ENCODE results near the gene NUBP2.

NUBP2 gene

DNA sequence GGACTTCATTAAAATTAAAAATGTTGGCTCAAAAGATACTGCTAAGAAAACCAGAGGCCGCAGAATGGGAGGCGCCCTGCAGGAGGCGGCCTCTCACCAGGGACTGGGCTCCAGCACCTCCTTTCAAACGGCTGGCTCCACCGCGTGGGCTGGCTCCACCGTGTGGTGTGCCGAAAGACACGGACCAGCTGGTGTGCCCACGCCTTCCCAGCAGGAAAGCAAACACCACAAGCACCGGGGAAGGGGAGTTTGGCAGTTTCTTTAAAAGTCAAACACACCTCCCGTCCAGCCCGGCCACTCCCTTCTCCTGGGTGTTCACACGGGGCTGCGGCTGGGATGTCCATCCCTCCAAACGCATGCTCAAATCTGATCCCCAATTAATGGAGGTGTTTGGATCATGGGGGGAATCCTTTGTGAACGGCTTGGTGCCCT, 30.0 kb downstream of the NUBP2 start:
- DNase-seq: peak; percentile 11

DNA sequence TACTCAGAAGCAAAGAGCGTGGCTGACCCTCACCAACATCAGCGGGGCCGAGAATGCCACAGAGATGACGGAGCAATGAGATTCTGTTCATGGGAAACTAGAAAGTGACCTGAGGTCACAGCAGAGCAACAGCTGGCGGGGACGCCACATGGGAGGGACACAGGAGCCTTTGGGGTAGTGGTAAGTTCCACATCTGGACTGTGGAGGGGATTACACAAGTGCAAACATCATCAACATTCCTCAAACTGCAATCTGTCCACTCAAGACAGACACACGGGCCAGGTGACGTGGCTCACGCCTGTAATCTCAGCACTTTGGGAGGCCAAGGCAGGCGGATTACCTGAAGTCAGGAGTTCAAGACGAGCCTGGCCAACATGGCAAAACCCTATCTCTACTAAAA, 32.7 kb downstream of the NUBP2 start:
- no peak for DNase-seq

DNA sequence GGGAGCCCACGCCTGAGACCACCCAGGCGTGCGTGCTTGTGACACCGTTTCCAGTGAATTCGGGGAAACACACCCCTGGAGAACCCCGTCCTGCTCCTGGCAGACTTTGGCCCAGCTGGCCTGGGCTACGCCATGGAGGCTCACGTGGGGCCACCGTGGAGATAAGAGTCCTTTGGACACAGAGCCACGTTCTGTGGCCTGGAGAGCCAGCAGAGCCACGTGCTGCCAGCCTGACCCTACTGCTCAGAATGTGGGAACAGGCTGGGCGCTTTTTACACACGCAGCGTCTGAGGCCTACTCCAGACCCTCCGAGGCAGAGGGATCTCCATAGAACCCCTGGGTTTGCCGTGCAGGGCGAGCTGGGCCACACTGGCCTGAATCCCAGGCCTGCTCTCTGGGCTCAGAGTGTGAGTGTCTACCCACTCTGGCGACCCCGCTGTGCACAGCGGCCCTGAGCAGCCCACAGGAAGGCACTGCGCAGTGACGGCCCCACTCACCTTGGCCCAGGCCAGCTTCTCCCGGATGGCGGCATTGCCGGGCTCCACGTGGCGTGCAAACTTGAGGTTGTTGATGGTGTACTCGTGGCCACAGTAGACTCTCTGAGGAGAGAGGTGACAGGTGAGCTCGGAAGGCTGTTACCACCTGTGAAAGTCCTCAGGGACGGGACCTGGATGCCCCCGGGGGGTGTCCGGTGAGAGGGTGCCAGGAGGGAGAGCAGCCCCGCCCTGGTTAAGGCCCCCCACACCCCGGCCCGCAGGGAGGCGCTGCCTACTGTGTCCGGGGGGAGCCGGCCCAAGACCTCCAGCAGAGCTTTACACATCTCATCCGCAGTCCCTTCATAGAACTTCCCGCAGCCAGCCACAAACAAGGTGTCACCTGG, 33.9 kb downstream of the NUBP2 start:
- DNase-seq: no peak

DNA sequence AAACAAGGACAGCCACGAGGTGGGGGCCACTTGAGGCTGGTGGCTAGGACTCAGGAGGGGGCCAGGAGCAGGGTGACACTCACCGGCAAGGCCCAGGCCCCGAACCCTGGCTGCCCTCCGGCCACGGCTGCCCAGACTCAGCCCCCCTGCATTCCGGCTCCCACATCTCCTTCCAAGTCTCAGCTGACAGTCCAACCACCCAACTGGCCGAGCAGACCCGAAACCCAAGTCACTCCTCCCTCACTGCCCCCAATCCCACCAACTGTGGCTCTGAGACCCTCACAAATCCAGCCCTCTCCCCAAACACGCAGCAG, 34.5 kb downstream of the NUBP2 start:
- no peak for DNase-seq

DNA sequence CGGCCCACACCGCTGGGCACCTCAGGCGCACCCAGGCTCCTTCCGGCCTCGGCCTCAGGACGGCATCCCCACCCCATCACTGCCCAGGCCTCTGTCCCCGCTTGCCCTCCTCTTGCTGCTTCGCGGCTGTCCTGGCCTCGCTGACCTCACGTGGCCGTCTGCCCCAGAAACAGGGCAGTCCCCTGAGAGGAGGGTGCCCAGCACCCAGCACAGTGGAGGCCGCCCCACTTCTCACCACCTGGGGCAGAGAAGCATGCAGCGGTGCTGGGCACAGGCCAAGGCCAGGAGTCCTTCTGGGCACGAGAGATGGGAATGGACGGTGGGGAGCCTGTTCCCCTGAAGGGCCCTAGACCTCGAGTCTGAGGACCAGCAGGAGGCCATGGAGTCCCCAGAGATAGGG, 35.0 kb downstream of the NUBP2 start:
- DNase-seq: no peak

DNA sequence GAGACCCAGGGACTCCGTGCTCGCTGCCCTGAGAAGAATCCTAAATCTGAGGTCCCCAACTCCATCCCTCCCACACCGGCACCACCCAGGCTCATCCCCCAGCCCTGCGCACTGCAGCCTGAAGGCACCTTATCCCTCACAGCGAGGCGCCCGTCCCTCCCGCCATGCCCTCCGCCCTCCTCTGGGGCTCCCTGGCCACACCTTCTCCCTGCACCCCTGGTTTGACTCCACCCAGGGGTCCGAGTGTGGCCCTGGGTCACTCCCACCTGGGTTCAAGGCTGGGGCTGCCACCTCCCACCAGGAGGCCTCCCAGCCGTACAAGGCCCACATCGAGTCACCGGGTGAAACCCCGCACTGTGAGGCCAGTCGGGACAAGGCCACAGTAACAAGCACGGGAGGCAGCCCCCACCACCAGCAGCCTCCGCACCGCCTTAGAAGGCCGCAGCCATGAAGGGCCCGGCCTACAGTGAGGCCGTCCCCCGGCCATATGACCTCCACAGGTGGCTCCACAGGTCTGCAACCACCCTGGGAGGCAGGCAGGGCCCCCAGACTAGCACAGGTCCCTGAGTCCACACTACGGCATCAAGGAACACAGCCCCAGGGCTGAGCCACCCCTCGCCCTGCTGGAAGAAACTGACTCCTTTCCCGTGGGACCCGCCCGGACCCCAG, 35.6 kb downstream of the NUBP2 start:
- DNase-seq: no peak

DNA sequence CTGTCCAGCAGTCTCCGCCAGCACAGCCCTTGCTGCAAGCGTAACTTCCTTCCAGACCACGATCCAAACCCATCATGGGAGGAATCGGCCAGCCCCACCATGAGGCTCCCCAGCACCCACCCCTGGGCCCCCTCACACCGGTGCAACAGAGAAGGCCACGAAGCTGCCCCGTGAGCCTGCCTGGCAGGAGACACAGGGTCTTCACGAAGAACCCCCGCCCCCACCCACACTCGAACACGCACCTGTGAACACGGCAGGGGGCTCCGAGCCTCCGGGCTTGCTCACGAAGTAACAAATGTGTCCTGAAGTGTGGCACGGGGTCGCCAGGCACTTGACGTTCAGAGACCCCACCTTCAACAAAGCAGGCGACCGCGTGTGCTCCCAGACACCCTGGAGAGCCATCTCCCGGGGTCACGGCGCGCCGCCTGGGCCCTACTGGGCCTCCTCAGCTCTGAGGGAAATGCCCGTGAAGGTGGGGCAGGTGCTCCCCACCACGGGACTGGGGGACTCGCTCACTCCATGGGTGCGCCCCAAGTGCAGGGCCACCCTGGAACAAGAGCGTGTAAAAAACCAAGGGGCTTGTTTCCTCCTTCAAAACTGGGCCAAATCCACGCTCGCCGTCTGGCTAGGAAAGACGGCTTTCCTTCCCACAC, 36.2 kb downstream of the NUBP2 start:
- DNase-seq: no peak

DNA sequence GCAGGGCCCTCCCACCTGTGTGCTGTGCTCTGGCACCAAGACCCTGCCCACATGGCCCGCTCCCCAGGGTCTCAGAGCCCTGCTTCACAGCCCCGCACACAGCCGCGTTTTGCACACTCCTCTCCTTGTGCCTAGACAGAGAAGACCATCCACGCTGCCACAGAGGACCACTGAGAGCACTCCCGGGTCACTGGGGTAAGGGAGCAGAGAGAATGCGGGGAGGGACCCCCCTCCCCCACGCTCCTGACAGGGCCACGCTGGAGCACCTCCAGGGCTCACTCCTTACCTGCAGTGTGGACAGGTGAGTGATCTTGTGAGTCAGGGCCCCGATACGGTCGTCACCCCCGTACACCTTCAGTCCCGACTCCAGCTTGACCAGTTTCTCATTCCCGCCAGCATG, 36.9 kb downstream of the NUBP2 start:
- DNase-seq: no peak

DNA sequence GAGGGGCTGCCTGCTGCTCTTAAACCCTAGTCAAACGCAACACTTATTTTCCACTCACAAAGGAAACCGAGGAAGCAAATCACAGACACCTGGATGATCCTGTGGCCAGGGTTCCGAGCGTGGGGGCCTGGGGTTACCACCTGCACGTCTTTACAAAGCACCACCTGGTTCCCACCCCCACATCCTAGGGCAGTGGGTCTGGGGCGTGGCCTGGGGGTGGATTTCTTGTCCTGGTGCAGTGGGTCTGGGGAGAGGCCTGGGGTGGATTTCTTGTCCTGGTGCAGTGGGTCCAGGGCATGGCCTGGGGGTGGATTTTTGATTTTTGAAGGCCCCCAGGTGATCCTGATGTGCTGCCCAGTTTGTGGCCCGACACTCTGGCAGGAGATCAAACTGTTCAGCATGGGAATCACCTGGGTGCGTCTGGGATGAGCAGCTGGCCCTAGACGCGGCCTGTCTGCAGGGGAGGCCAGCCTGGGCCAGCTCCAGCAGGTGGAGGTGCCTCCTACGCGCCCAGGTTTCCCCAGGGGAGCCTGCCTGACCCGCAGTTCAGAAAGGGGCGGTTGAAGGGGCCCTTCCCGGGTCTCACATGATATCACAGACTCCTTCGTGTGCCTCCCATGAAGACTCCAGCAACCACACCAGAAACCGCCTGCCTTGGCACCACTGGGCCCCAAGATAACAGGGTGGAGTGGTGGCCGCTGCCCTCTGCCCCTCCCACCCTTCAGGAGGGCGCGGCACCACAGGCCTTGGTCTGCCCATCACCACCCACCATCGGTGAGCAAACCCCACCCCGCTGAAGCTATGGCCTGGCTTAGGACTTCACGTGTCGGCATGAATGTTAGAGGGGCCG, 37.6 kb downstream of the NUBP2 start:
- no peak for DNase-seq

DNA sequence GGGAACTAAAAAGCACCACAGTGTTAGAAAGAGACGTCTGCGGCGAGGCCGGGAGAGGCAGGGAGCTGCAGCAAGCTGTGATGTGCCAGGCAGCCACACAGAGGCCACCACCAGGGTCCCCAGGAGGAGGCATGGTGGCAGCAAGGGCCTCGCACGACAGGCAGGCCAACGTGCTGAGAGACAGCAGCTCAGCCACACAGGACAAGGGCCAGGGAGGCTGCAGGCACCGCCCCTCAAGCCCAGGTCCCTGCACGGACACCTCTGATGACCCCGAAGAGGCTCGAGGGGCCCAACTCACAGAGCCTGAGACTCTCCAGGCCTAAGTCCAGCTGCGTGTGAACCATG, 38.2 kb downstream of the NUBP2 start:
- DNase-seq: no peak

DNA sequence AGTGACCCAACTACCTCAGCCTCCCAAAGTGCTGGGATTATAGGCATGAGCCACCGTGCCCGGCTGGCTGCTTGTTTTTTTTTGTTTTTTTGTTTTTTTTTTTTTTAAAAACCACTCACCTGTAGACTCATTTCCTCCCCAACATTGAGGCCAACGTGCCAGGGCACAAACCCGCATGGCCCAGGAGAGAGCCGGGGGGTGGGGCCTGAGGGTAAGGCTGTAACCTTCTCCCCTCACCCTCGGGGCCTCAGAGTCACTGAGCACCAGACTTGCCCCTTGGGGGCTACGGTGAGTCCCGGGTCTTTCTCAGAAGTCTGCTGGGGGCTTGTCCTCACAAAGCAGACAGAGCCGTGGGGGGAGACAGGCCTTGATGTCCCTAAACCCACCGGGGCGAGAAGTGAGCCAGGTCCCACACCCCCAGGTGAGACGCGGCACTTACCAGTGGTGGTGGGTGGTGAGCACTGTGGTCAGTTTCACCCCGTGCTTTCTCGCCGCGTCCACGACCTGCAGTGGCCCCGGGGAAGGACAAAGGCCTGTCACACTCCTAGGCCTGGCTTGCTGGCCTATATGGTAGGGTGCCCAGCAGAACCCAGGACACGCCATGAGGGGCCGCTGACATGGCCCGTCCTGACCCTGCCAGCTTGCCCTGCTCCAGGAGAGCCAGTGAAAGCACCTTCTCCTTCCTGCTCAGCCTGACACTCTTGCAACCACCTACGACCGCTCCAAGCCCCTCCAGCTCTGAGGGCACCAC, 39.3 kb downstream of the NUBP2 start:
- DNase-seq: no peak

DNA sequence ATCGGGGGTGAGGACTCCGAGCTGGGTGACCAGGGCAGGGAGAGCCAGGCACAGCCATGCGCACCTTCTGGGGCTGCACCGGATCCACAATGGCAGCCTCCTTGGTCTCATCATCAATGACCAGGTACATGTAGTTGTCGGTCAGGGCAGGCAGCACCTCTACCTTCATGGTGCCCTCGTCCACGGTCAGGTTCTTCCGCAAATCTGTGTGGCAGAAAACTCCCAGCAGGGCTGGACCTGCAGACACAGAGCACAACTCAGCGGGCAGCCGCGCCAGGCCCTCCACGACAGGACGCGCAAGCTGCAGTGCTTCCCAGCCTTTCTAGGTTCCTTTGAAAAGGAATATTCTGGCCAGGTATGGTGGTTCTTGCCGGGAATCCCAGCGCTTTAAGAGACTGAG, 40.0 kb downstream of the NUBP2 start:
- no peak for DNase-seq

DNA sequence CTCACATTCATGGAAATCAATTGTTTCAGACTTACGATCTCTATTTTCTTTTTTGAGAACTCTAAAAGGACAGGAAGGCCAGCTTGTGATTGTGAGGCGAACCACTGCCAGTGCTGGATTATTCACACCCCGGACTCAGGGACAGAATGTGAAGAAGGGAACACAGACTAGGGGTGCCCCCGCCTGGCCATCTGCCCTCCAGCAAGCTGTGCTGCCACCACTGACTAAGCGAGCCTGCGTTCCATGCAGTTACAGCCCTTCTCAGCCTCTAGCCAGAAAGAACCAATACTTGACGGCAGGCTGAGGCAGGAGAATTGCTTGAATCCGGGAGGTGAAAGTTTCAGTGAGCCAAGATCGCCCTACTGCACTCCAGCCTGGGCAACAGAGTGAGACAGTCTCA, 41.1 kb downstream of the NUBP2 start:
- DNase-seq: no peak

DNA sequence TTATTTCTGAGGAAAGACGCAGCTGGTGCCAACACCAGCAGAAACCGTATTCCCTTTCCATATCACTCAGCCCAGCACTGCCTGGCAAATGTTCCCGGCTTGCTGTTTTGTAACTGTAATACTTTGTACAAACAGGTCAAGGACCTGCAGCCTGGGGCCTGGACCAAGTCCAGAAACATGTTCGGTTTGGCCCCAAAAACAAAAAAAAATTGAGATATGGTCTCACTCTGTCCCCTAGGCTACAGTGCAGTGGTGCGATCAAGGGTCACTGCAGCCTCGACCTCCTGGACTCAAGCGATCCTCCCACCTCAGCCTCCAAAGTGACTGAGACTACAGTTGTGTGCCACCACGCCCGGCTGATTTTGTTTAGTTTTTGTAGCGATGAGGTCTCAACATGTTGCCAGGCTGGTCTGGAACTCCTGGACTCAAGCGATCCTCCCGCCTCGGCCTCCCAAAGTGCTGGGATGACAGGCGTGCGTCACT, 42.7 kb downstream of the NUBP2 start:
- no peak for DNase-seq

DNA sequence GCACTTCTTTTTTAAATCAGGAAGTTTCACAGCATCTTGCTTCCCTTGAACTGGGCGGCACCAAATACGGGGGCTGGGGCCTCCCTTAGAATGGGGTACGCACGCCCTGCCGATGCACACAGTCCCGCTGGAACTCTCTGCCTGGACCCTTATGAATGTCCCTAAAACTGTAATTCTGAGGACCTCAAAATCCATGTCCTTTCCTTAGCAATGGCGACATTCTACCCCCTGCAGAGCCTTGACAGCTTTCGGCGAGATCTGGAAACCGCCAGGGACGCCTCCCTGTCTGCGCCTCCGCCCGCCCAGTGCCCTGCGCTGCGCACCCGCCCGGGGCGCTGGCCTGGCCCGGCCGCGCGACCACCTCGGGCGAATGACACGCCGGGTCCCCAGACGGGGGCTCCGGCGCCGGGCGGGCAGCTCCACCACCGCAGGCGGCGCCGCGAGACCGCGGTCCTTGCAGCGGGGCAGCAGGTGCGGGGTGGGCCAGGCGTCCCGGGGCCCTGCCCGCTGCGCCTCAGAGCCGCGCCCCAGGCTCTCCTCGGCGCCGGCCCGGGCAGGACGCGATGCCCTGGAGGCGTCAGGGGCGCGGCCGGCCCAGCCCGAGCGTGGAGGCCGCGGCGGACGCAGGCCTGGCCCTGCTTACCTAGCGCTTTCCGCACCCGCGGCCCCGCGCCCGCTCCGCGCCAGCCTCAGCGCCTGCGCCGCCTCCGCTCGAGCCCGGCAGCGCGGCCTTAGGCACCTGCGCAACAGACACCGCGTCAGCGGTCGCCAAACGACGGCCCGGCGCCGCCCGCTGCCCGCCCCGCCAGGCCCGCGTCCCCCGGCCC, 43.3 kb downstream of the NUBP2 start:
- DNase-seq: no peak

DNA sequence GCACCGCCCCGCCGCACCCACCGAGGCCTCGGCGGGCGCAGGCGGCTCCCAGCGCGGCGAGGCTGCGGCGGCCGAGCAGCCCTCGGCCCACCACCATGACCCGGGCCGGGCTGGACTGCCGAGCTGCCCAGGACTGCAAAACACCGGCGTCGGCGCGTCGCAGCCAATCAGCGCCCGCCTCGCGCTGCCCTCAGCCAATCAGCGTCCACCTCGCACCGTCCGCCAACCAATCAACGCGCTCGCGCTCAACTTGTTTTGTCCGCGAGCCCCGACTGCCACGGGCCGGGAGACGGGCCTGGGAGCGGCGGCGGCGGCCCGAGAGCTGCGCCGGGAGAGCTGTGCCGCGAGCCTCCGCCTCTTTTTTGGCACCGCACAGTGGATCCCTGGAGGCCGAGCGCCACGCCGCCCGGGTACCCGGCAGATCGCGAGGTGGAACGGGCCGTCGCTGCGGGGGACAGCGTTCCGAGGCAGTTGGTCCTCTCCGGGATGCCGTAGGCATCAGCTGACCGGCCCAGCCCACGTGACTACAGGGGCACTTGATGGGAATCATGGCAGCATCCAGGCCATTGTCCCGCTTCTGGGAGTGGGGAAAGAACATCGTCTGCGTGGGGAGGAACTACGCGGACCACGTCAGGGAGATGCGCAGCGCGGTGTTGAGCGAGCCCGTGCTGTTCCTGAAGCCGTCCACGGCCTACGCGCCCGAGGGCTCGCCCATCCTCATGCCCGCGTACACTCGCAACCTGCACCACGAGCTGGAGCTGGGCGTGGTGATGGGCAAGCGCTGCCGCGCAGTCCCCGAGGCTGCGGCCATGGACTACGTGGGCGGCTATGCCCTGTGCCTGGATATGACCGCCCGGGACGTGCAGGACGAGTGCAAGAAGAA, 44.2 kb downstream of the NUBP2 start, which contains the start of the genes FAHD1 and HAGH:
FAHD1 (plus strand) TSS at position 516 of the 883 bp plus-strand sequence; CDS start at position 549, 33 bp downstream.
HAGH (minus strand) TSS at position 135 of the 883 bp plus-strand sequence; CDS start at position 97, 38 bp downstream.
- peak; percentile 82 for DNase-seq

DNA sequence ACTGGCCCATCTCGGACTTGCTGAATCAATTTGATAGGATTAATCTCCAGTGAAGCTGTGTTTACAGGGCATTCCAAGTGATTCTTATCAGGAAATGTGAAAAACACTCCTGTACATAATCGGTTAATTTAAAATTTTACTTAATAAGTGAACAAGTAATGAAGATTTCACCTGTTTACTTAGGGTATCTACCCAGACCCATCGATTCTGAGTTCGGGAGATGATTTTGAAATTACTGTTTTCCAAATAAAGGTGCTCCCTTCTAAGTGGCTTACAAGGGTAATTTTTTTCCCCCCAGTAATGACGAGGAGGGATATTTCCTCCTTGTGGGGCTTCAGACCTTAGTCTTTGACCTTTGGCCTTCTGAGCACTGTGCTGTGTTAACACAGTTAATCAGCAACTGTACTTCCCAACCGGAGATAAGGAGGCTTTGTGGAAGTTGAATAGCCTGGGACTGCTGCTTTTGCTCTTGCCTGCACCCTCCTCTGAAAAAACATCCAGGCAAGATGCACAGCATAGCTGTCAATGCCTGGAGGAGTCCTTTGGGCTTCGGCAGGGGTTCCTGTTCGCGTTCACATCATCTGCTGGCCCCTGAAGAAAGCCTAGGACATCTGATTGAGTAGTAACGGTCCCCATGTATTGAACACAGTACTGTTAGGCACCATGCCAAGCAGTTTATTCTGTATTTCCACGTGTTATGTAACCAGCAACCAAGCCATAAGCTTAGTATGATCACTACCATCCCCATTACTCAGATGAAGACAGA, 46.1 kb downstream of the NUBP2 start:
- no peak for DNase-seq

DNA sequence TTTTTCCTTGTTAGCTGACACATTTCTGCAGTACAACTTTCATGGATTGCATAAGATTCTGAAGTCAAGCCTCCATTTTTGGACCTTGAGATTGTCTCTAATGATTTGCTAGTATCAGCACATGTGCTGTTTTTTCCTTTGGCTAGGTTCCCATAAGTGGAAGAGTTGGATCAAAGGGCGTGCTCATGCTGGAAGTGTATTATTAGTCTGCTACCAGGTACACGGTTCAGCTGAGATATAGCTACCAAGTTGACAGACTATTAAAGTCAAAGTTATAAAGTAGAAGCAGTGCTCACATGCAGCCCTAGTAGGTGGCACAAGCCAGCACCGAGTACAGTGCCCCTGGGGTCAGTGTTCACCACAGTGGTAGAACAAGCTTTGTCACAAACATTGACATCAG, 47.5 kb downstream of the NUBP2 start:
- no peak for DNase-seq

All from NCI-H446 treated with DMSO at 0.1 percent for 48 hours (cell line).